Stimulated activated CD8-positive, alpha-beta memory T cell treated with anti-CD3 and anti-CD28 coated beads, Interleukin-2, amount 100 ng/mL, for 48 hours (primary cell): ENCODE measurements around the gene STK11IP.

Experiments used
- DNase-seq, 2 donors: peaks; one replicate each; pipeline ENCODE4 v3.0.0-alpha.2; 2020; ENCODE audit warnings: low read depth in 2 of 2

STK11IP gene

GRCh38 chr2:219597552-219598307 is at the start of gene STK11IP:
Gene STK11IP, plus strand, starts transcription at chr2:219597857. Its CDS starts 263 bp downstream, at chr2:219598120.
- DNase-seq = peak; percentile 89 to 90

- no peak for DNase-seq
Measured at GRCh38 chr2:219548990-219549389, 48.7 kb upstream of the STK11IP start.

GRCh38 chr2:219549619-219550018 is 48.0 kb upstream of the STK11IP start:
- DNase-seq = no peak

GRCh38 chr2:219551441-219552381 is 45.9 kb upstream of the STK11IP start:
- no peak for DNase-seq

GRCh38 chr2:219552382-219553167 is 45.1 kb upstream of the STK11IP start:
- peak; percentile 75 to 80 for DNase-seq

GRCh38 chr2:219553168-219553417 is 44.6 kb upstream of the STK11IP start:
- no peak for DNase-seq

- DNase-seq = no peak
Measured at GRCh38 chr2:219553463-219553963, 44.1 kb upstream of the STK11IP start.

- no peak for DNase-seq
Measured at GRCh38 chr2:219554350-219554749, 43.3 kb upstream of the STK11IP start.

- no peak for DNase-seq
Measured at GRCh38 chr2:219555956-219556355, 41.7 kb upstream of the STK11IP start.

GRCh38 chr2:219556413-219556812 is 41.2 kb upstream of the STK11IP start:
- DNase-seq = no peak

- no peak for DNase-seq
Measured at GRCh38 chr2:219557320-219557719, 40.3 kb upstream of the STK11IP start.

- no peak for DNase-seq
Measured at GRCh38 chr2:219557791-219558785, 39.6 kb upstream of the STK11IP start.

GRCh38 chr2:219559156-219559915 is 38.3 kb upstream of the STK11IP start:
- DNase-seq = no peak

- DNase-seq = no peak
Measured at GRCh38 chr2:219560037-219560892, 37.4 kb upstream of the STK11IP start.

- no peak for DNase-seq
Measured at GRCh38 chr2:219560893-219561178, 36.8 kb upstream of the STK11IP start.

GRCh38 chr2:219561179-219562048 is 36.2 kb upstream of the STK11IP start:
- no peak for DNase-seq

GRCh38 chr2:219562049-219563020 is 35.3 kb upstream of the STK11IP start:
- DNase-seq = no peak
